Caco-2 (cell line): ENCODE data around the gene PEX14. TPM values are rescaled to one million over a fixed set of nuclear protein-coding genes. Genes with fewer than 3 reads are reported as not detected.

ENCODE experiments used
- BruUV-seq: library from RNA; stranded (reverse); fragments of 400-500 nt; replicated peaks from 2 replicates; lab custom pipeline; 2021; lab: Mats Ljungman, UMichigan
- CTCF ChIA-PET: fragments of 300-600 bp; sonication (Branson Sonifier 250); formaldehyde crosslinking; loops from one replicate; lab custom pipeline; 2022; ENCODE audit warnings: antibody characterized with exemption; lab: Charles Lee
- POLR2A ChIA-PET: fragments of 300-600 bp; sonication (Branson Sonifier 250); formaldehyde crosslinking; loops from one replicate; lab custom pipeline; 2022; ENCODE audit warnings: antibody characterized with exemption; lab: Charles Lee
- DNase-seq, 2 experiments: peaks; one replicate each; pipeline versions ENCODE4 v3.0.0 to v3.0.0-alpha.2; 2020 to 2022
- H3K27me3 ChIP-seq: replicated peaks from 2 replicates; pipeline ENCODE4 v1.6.0; 2011; ENCODE audit warnings: low read length; ENCODE audit not compliant: control insufficient read depth, insufficient read depth
- H3K36me3 ChIP-seq: 2 replicates; pipeline ENCODE4 v1.5.1; 2011; ENCODE audit warnings: low read length; ENCODE audit not compliant: control insufficient read depth, insufficient read depth
- H3K4me1 ChIP-seq: fragments of 250-450 bp; sonication (Bioruptor Pico); 2 replicates; pipeline ENCODE4 v1.5.1; 2020; ENCODE audit warnings: mild to moderate bottlenecking
- H3K4me3 ChIP-seq: 2 replicates; pipeline ENCODE4 v1.5.1; 2011; ENCODE audit warnings: low read depth, mild to moderate bottlenecking, control low read depth, low read length
- H3K9me3 ChIP-seq: fragments of 250-450 bp; sonication (Bioruptor Pico); 2 replicates; pipeline ENCODE4 v1.5.1; 2020; ENCODE audit warnings: mild to moderate bottlenecking, moderate library complexity
- H3K27ac Mint-ChIP-seq: one replicate; pipeline ENCODE4 v1.8.0; 2022; ENCODE audit warnings: mixed read lengths; ENCODE audit not compliant: unreplicated experiment
- H3K27me3 Mint-ChIP-seq: one replicate; pipeline ENCODE4 v1.8.0; 2022; ENCODE audit warnings: mixed read lengths; ENCODE audit not compliant: insufficient read depth, unreplicated experiment
- H3K36me3 Mint-ChIP-seq: one replicate; pipeline ENCODE4 v1.8.0; 2022; ENCODE audit warnings: mild to moderate bottlenecking, mixed read lengths; ENCODE audit not compliant: insufficient read depth, unreplicated experiment
- H3K4me1 Mint-ChIP-seq: one replicate; pipeline ENCODE4 v1.8.0; 2022; ENCODE audit warnings: low read depth, mixed read lengths; ENCODE audit not compliant: unreplicated experiment
- H3K4me3 Mint-ChIP-seq: one replicate; pipeline ENCODE4 v1.8.0; 2022; ENCODE audit warnings: mild to moderate bottlenecking, moderate library complexity, mixed read lengths; ENCODE audit not compliant: unreplicated experiment
- H3K9me3 Mint-ChIP-seq: one replicate; pipeline ENCODE4 v1.8.0; 2022; ENCODE audit warnings: mixed read lengths; ENCODE audit not compliant: unreplicated experiment
- CTCF ChIP-seq, 2 experiments: fragments of 200-600 bp in 1 of 2; IDR thresholded peaks; 1 replicate in 1 of 2; 2 replicates in 1 of 2; pipeline versions ENCODE4 v1.5.1 to v1.8.0; 2011 to 2022; ENCODE audit warnings: antibody characterized with exemption in 1 of 2, control low read depth in 1 of 2, inconsistent platforms in 1 of 2, low read depth in 1 of 2, low read length in 1 of 2, mild to moderate bottlenecking in 1 of 2, moderate library complexity in 1 of 2; ENCODE audit not compliant: insufficient read depth in 1 of 2, severe bottlenecking in 1 of 2, unreplicated experiment in 1 of 2
- intact Hi-C: fragments of 100-400 bp; cut with micrococcal nuclease; formaldehyde crosslinking; loops from one replicate; pipeline ENCODE4 v1.10.0; 2022; ENCODE audit not compliant: unreplicated experiment
- total RNA-seq: library from RNA; stranded (reverse); gene quantifications from 2 replicates; pipeline ENCODE4 v1.2.3, GENCODE V29; 2022

Gene PEX14
- total RNA-seq, 1 experiment from 2014 or later: 22.2 TPM

- ChIA-PET POLR2A (no interaction called here), CTCF (no interaction called here)
- Mint-ChIP-seq H3K27ac (no peak overlapping the region), H3K4me1 (peaks cover 4% of the 10 kb centered on the region), H3K9me3 (no peaks in the 10 kb centered on the region), H3K27me3 (no peaks in the 10 kb centered on the region), H3K36me3 (peaks cover 7% of the 10 kb centered on the region), H3K4me3 (no peak overlapping the region)
- Histone ChIP-seq H3K4me1 (no peaks in the 10 kb centered on the region), H3K36me3 (no peaks in the 10 kb centered on the region), H3K4me3 (no peak overlapping the region), H3K27me3 (no peaks in the 10 kb centered on the region), H3K9me3 (no peaks in the 10 kb centered on the region)
- no TSS peak for BruUV-seq
- no peak for DNase-seq
- no peak for TF ChIP-seq CTCF (IDR thresholded peaks at IDR 0.05; ENCODE audit: insufficient read depth in 1 of 2, low read depth in 1 of 2, low read length in 1 of 2, severe bottlenecking in 1 of 2, unreplicated experiment in 1 of 2)
- intact Hi-C loops: loop anchor here (10.0 kb wide), 1 partner anchor 123 kb away; no protein-coding TSS in a partner anchor
Measured at GRCh38 chr1:10637834-10638558, 163.2 kb downstream of the PEX14 start.

- Histone ChIP-seq H3K9me3 (no peaks in the 10 kb centered on the region), H3K4me1 (no peaks in the 10 kb centered on the region), H3K36me3 (no peaks in the 10 kb centered on the region), H3K27me3 (no peaks in the 10 kb centered on the region), H3K4me3 (no peak overlapping the region)
- Mint-ChIP-seq H3K9me3 (no peaks in the 10 kb centered on the region), H3K4me1 (peaks cover 4% of the 10 kb centered on the region), H3K36me3 (peaks cover 7% of the 10 kb centered on the region), H3K4me3 (no peak overlapping the region), H3K27ac (no peak overlapping the region), H3K27me3 (no peaks in the 10 kb centered on the region)
- ChIA-PET POLR2A (no interaction called here), CTCF (no interaction called here)
- BruUV-seq: no TSS peak
- no peak for DNase-seq
- TF ChIP-seq CTCF (IDR thresholded peaks at IDR 0.05; ENCODE audit: insufficient read depth in 1 of 2, low read depth in 1 of 2, low read length in 1 of 2, severe bottlenecking in 1 of 2, unreplicated experiment in 1 of 2): no peak
- intact Hi-C loops: loop anchor here (10.0 kb wide), 1 partner anchor 124 kb away; no protein-coding TSS in a partner anchor
Measured at GRCh38 chr1:10638559-10639005, 163.8 kb downstream of the PEX14 start.

GRCh38 chr1:10639011-10639774 is 164.4 kb downstream of the PEX14 start:
- H3K4me1 Mint-ChIP-seq: peaks cover 4% of the 10 kb centered on the region
- ChIA-PET CTCF (no interaction called here), POLR2A (no interaction called here)
- H3K9me3 Mint-ChIP-seq: no peaks in the 10 kb centered on the region
- H3K27ac Mint-ChIP-seq: no peak overlapping the region
- TF ChIP-seq CTCF (IDR thresholded peaks at IDR 0.05; ENCODE audit: insufficient read depth in 1 of 2, low read depth in 1 of 2, low read length in 1 of 2, severe bottlenecking in 1 of 2, unreplicated experiment in 1 of 2): no peak
- no peak for DNase-seq
- BruUV-seq: no TSS peak
- Histone ChIP-seq H3K27me3 (no peaks in the 10 kb centered on the region), H3K36me3 (no peaks in the 10 kb centered on the region), H3K4me1 (no peaks in the 10 kb centered on the region), H3K4me3 (no peak overlapping the region), H3K9me3 (no peaks in the 10 kb centered on the region)
- H3K36me3 Mint-ChIP-seq: peaks cover 7% of the 10 kb centered on the region
- H3K27me3 Mint-ChIP-seq: no peaks in the 10 kb centered on the region
- intact Hi-C loops: loop anchor here (10.0 kb wide), 1 partner anchor 124 kb away; no protein-coding TSS in a partner anchor
- H3K4me3 Mint-ChIP-seq: no peak overlapping the region
